Measurements from ENCODE around the gene ZNF525. TPM values are rescaled to one million over a fixed set of nuclear protein-coding genes. Genes with fewer than 3 reads are reported as not detected.

The ZNF525 gene
- total RNA-seq, 1 experiment from 2014 or later, result 23.4 TPM

GRCh38 chr19:53388904-53389303 lies 23.4 kb downstream of the ZNF525 start:
- TF ChIP-seq CTCF (IDR thresholded peaks at IDR 0.05) (no peak), TCF7L2 (IDR thresholded peaks at IDR 0.05; ENCODE audit: low read depth, low read length) (no peak), REST (IDR thresholded peaks at IDR 0.05; ENCODE audit: insufficient read depth in 1 of 2, low read depth in 2 of 2, low read length in 1 of 2) (no peak), SIN3A (IDR thresholded peaks at IDR 0.05; ENCODE audit: borderline replicate concordance, insufficient read depth, low read depth, low read length) (no peak), POLR2AphosphoS5 (IDR thresholded peaks at IDR 0.05; ENCODE audit: low read depth, low read length) (no peak)
- no peaks in the 10 kb centered on the region for H3K36me3 ChIP-seq (ENCODE audit: control insufficient read depth, insufficient read depth, low read length)
- CTCF ChIA-PET, result interaction anchor here (0.5 kb wide), 1 partner anchor 441 kb away, joined by 4 read pairs; no protein-coding TSS in a partner anchor
- H3K4me3 ChIP-seq (ENCODE audit: low read depth in 2 of 2, low read length in 2 of 2), result no peak overlapping the region
- POLR2A ChIA-PET, result no interaction called here
- in situ Hi-C loops (cut with HindIII; ENCODE audit: low pct_unique_long_range_greater_than_20kb, low sequenced_read_pairs) (no loop called here), intact Hi-C loops (cut with micrococcal nuclease; ENCODE audit: unreplicated experiment) (no loop called here)
- H3K4me1 ChIP-seq (ENCODE audit: control insufficient read depth, insufficient read depth, low read length), result no peaks in the 10 kb centered on the region
- peak; percentile 17 for DNase-seq (ENCODE audit: low read depth, low spot score)
- no TSS peak for BruUV-seq (replicated peaks)
- H3K27me3 ChIP-seq (ENCODE audit: control insufficient read depth, insufficient read depth, low read length), result no peaks in the 10 kb centered on the region
- 0 out of 2 replicates have a peak, but pooled peaks have one; percentile 25 for ATAC-seq
- no peak overlapping the region for H3K27ac ChIP-seq (ENCODE audit: low read length)
- peaks cover 15% of the 10 kb centered on the region for H3K9me3 ChIP-seq (ENCODE audit: control insufficient read depth, insufficient read depth, low read depth, low read length)

- H3K4me1 ChIP-seq (ENCODE audit: control insufficient read depth, insufficient read depth, low read length), result no peaks in the 10 kb centered on the region
- DNase-seq (ENCODE audit: low read depth, low spot score), result no peak
- CTCF ChIA-PET, result no interaction called here
These were observed 24.1 kb downstream of the ZNF525 start for GRCh38 chr19:53389571-53389970.

More at GRCh38 chr19:53389571-53389970, 24.1 kb downstream of the ZNF525 start:
- intact Hi-C loops (cut with micrococcal nuclease; ENCODE audit: unreplicated experiment) (no loop called here), in situ Hi-C loops (cut with HindIII; ENCODE audit: low pct_unique_long_range_greater_than_20kb, low sequenced_read_pairs) (no loop called here)
- no peak for TF ChIP-seq CTCF (IDR thresholded peaks at IDR 0.05)
- no peak for TF ChIP-seq TCF7L2 (IDR thresholded peaks at IDR 0.05; ENCODE audit: low read depth, low read length)
- TF ChIP-seq REST (IDR thresholded peaks at IDR 0.05; ENCODE audit: insufficient read depth in 1 of 2, low read depth in 2 of 2, low read length in 1 of 2), result no peak
- no peak for TF ChIP-seq SIN3A (IDR thresholded peaks at IDR 0.05; ENCODE audit: borderline replicate concordance, insufficient read depth, low read depth, low read length)
- TF ChIP-seq POLR2AphosphoS5 (IDR thresholded peaks at IDR 0.05; ENCODE audit: low read depth, low read length), result no peak
- no TSS peak for BruUV-seq (replicated peaks)
- POLR2A ChIA-PET, result no interaction called here
- H3K27me3 ChIP-seq (ENCODE audit: control insufficient read depth, insufficient read depth, low read length), result no peaks in the 10 kb centered on the region
- no peak for ATAC-seq
- H3K9me3 ChIP-seq (ENCODE audit: control insufficient read depth, insufficient read depth, low read depth, low read length), result peaks cover 9% of the 10 kb centered on the region
- H3K4me3 ChIP-seq (ENCODE audit: low read depth in 2 of 2, low read length in 2 of 2), result no peak overlapping the region
- H3K36me3 ChIP-seq (ENCODE audit: control insufficient read depth, insufficient read depth, low read length), result no peaks in the 10 kb centered on the region
- no peak overlapping the region for H3K27ac ChIP-seq (ENCODE audit: low read length)

Data from Panc1 (cell line).